H9 (cell line): Measurements from ENCODE around the gene ARMH1. TPM values are rescaled to one million over a fixed set of nuclear protein-coding genes. Genes with fewer than 3 reads are reported as not detected.

Source experiments
- DNase-seq: peaks from one replicate; pipeline ENCODE4 v3.0.0-alpha.2; 2017
- H2AFZ ChIP-seq: one replicate; pipeline ENCODE4 v1.6.1; 2013; ENCODE audit warnings: mild to moderate bottlenecking, low read length, control low read depth, moderate library complexity
- H2AK5ac ChIP-seq: 2 replicates; pipeline ENCODE4 v1.6.1; 2013; ENCODE audit warnings: low read length, control low read depth, mixed read lengths; ENCODE audit not compliant: insufficient read length
- H2BK120ac ChIP-seq: one replicate; pipeline ENCODE4 v1.6.1; 2013; ENCODE audit warnings: low read depth, mild to moderate bottlenecking, low read length, control low read depth, inconsistent platforms; ENCODE audit not compliant: poor library complexity, severe bottlenecking
- H2BK12ac ChIP-seq: 2 replicates; pipeline ENCODE4 v1.6.1; 2013; ENCODE audit warnings: low read length, control low read depth, mixed read lengths, low read depth; ENCODE audit not compliant: insufficient read length
- H2BK15ac ChIP-seq: 2 replicates; pipeline ENCODE4 v1.6.1; 2013; ENCODE audit warnings: low read depth, low read length, control low read depth
- H2BK20ac ChIP-seq: one replicate; pipeline ENCODE4 v1.6.1; 2013; ENCODE audit warnings: low read depth, mild to moderate bottlenecking, low read length, control low read depth, inconsistent platforms; ENCODE audit not compliant: poor library complexity, severe bottlenecking
- H2BK5ac ChIP-seq: 2 replicates; pipeline ENCODE4 v1.6.1; 2013; ENCODE audit warnings: low read length, control low read depth, mixed read lengths; ENCODE audit not compliant: insufficient read length
- H3K14ac ChIP-seq: 2 replicates; pipeline ENCODE4 v1.6.1; 2013; ENCODE audit warnings: low read length, control low read depth; ENCODE audit not compliant: insufficient read depth
- H3K18ac ChIP-seq: 2 replicates; pipeline ENCODE4 v1.6.1; 2013; ENCODE audit warnings: low read depth, mild to moderate bottlenecking, mixed read lengths, low read length, control low read depth; ENCODE audit not compliant: insufficient read length
- H3K23ac ChIP-seq: 2 replicates; pipeline ENCODE4 v1.6.1; 2013; ENCODE audit warnings: low read length, control low read depth, mixed read lengths, low read depth; ENCODE audit not compliant: insufficient read length
- H3K23me2 ChIP-seq: 2 replicates; pipeline ENCODE4 v1.6.1; 2013; ENCODE audit warnings: low read depth, mild to moderate bottlenecking, mixed read lengths, low read length, control low read depth; ENCODE audit not compliant: insufficient read length, poor library complexity, severe bottlenecking
- H3K27ac ChIP-seq: 2 replicates; pipeline ENCODE4 v1.5.1; 2013; ENCODE audit warnings: low read length, control low read depth, mixed read lengths, low read depth; ENCODE audit not compliant: insufficient read length
- H3K27me3 ChIP-seq: 2 replicates; pipeline ENCODE4 v1.6.1; 2013; ENCODE audit warnings: low read length, control low read depth, inconsistent platforms; ENCODE audit not compliant: insufficient read depth
- H3K4ac ChIP-seq: 2 replicates; pipeline ENCODE4 v1.6.1; 2013; ENCODE audit warnings: low read depth, mild to moderate bottlenecking, control low read depth, inconsistent platforms, low read length, moderate library complexity
- H3K4me1 ChIP-seq: 2 replicates; pipeline ENCODE4 v1.6.1; 2013; ENCODE audit warnings: low read length, control low read depth, inconsistent platforms; ENCODE audit not compliant: insufficient read depth
- H3K4me2 ChIP-seq: 2 replicates; pipeline ENCODE4 v1.6.1; 2013; ENCODE audit warnings: low read length, control low read depth, mixed read lengths; ENCODE audit not compliant: insufficient read length, insufficient read depth
- H3K56ac ChIP-seq: 2 replicates; pipeline ENCODE4 v1.6.1; 2013; ENCODE audit warnings: low read depth, mild to moderate bottlenecking, mixed read lengths, low read length, control low read depth; ENCODE audit not compliant: insufficient read length
- H3K79me1 ChIP-seq: 2 replicates; pipeline ENCODE4 v1.6.1; 2013; ENCODE audit warnings: low read depth, mild to moderate bottlenecking, moderate library complexity, low read length, control low read depth, inconsistent platforms; ENCODE audit not compliant: insufficient read depth, poor library complexity, severe bottlenecking
- H3K79me2 ChIP-seq: 2 replicates; pipeline ENCODE4 v1.6.1; 2013; ENCODE audit warnings: low read length, control low read depth, inconsistent platforms; ENCODE audit not compliant: insufficient read depth
- H3K9ac ChIP-seq: 2 replicates; pipeline ENCODE4 v1.6.1; 2013; ENCODE audit warnings: low read length, control low read depth, mixed read lengths; ENCODE audit not compliant: insufficient read length; ENCODE audit errors: extremely low read depth
- H3K9me3 ChIP-seq: one replicate; pipeline ENCODE4 v1.6.1; 2013; ENCODE audit warnings: low read depth, low read length, inconsistent platforms; ENCODE audit not compliant: control insufficient read depth
- H3T11ph ChIP-seq: one replicate; pipeline ENCODE4 v1.6.1; 2013; ENCODE audit warnings: mild to moderate bottlenecking, low read length, control low read depth, inconsistent platforms
- H4K20me1 ChIP-seq: one replicate; pipeline ENCODE4 v1.6.1; 2013; ENCODE audit not compliant: control insufficient read depth, insufficient read length, insufficient read depth
- H4K5ac ChIP-seq: 2 replicates; pipeline ENCODE4 v1.6.1; 2013; ENCODE audit warnings: low read depth, mild to moderate bottlenecking, mixed read lengths, low read length, control low read depth; ENCODE audit not compliant: insufficient read length
- H4K8ac ChIP-seq: replicated peaks from 2 replicates; pipeline ENCODE4 v1.6.1; 2013; ENCODE audit warnings: low read length, control low read depth, mixed read lengths, low read depth; ENCODE audit not compliant: insufficient read length
- H4K91ac ChIP-seq: 2 replicates; pipeline ENCODE4 v1.6.1; 2013; ENCODE audit warnings: low read depth, mild to moderate bottlenecking, moderate library complexity, mixed read lengths, low read length, control low read depth; ENCODE audit not compliant: insufficient read length
- H3K27ac Mint-ChIP-seq, 3 experiments: 2 replicates in 2 of 3; 3 replicates in 1 of 3; pipeline ENCODE4 v1.8.0; 2020 to 2021; ENCODE audit warnings: mixed read lengths in 3 of 3, mild to moderate bottlenecking in 1 of 3, moderate library complexity in 1 of 3
- H3K27me3 Mint-ChIP-seq: 2 replicates; pipeline ENCODE4 v1.8.0; 2021; ENCODE audit warnings: low read depth, mild to moderate bottlenecking, moderate library complexity, mixed read lengths
- H3K36me3 Mint-ChIP-seq, 3 experiments: 2 replicates in 2 of 3; 3 replicates in 1 of 3; pipeline ENCODE4 v1.8.0; 2020 to 2021; ENCODE audit warnings: low read depth in 3 of 3, mixed read lengths in 3 of 3; ENCODE audit not compliant: insufficient read depth in 1 of 3
- H3K4me1 Mint-ChIP-seq, 2 experiments: 2 replicates each; pipeline ENCODE4 v1.8.0; 2020; ENCODE audit warnings: mixed read lengths in 2 of 2
- H3K4me3 Mint-ChIP-seq, 2 experiments: 2 replicates in 1 of 2; 3 replicates in 1 of 2; pipeline ENCODE4 v1.8.0; 2020 to 2021; ENCODE audit warnings: mild to moderate bottlenecking in 2 of 2, mixed read lengths in 2 of 2, moderate library complexity in 1 of 2
- H3K9me3 Mint-ChIP-seq, 2 experiments: 2 replicates in 1 of 2; 3 replicates in 1 of 2; pipeline ENCODE4 v1.8.0; 2020; ENCODE audit warnings: mild to moderate bottlenecking in 2 of 2, mixed read lengths in 2 of 2, moderate library complexity in 1 of 2
- CTCF ChIP-seq: fragments of 200-600 bp; sonication (generic); conservative IDR thresholded peaks from 3 replicates; pipeline ENCODE4 v1.8.0; 2021; ENCODE audit warnings: antibody characterized with exemption, mild to moderate bottlenecking
- WGBS: extraction: QIAGEN DNeasy Blood & Tissue Kit; methylation state at CpG from one replicate; pipeline ENCODE4 v1.1.7; 2013; ENCODE audit warnings: missing lambda C conversion rate, low lambda C conversion rate, mixed read lengths; ENCODE audit not compliant: insufficient read length; ENCODE audit errors: extremely low coverage; 5-methylcytosine and 5-hydroxymethylcytosine counted together
- total RNA-seq: library from RNA; stranded (reverse); gene quantifications from 2 replicates; pipeline ENCODE4 v1.2.1, GENCODE V29; 2021

Gene ARMH1
- total RNA-seq, 1 experiment from 2014 or later: 1.0 TPM

GRCh38 chr1:44635439-44635838, 39.1 kb upstream of the ARMH1 start:
- Mint-ChIP-seq H3K27ac (no peak overlapping the region; a peak in 1 of 7 replicates), H3K4me1 (peaks cover 19 to 21% of the 10 kb centered on the region in 2 experiments), H3K36me3 (peaks cover 33 to 67% (median 64%) of the 10 kb centered on the region in 3 experiments), H3K27me3 (peaks cover 1% of the 10 kb centered on the region; the same call in 1 of the 2 replicates), H3K4me3 (no peak overlapping the region; a peak in 1 of 5 replicates), H3K9me3 (no peaks in the 10 kb centered on the region)
- Histone ChIP-seq H4K20me1 (no peaks in the 10 kb centered on the region), H2BK120ac (no peak overlapping the region), H4K8ac (no peak overlapping the region), H3K9ac (no peak overlapping the region), H3K4me2 (no peak overlapping the region), H3K4me1 (peaks cover 3% of the 10 kb centered on the region; the same call in 1 of the 2 replicates), H3K23me2 (peaks cover 11% of the 10 kb centered on the region), H3K9me3 (no peaks in the 10 kb centered on the region), H3K18ac (no peak overlapping the region), H3K27me3 (no peaks in the 10 kb centered on the region), H3K4ac (no peak overlapping the region), H4K5ac (no peak overlapping the region), H2BK12ac (no peak overlapping the region), H2AFZ (no peak overlapping the region), H3T11ph (no peak overlapping the region), H3K23ac (no peak overlapping the region), H2BK20ac (no peak overlapping the region), H2AK5ac (no peak overlapping the region), H3K56ac (no peak overlapping the region), H3K79me1 (peaks cover 4% of the 10 kb centered on the region), H4K91ac (no peak overlapping the region), H3K14ac (no peak overlapping the region), H3K79me2 (no peaks in the 10 kb centered on the region), H2BK5ac (no peak overlapping the region), H2BK15ac (no peak overlapping the region), H3K27ac (no peak overlapping the region)
- DNase-seq: no peak
- no peak for TF ChIP-seq CTCF
- no CpG with 5 or more reads among the region's 9 CpGs for WGBS
